Measurements from ENCODE around the gene WDR17. TPM values are rescaled to one million over a fixed set of nuclear protein-coding genes. Genes with fewer than 3 reads are reported as not detected.

Gene WDR17
- polyA plus RNA-seq, 1 experiment: 1.2 TPM

GRCh38 chr4:176042195-176042594 lies 23.4 kb upstream of the WDR17 start:
- Histone ChIP-seq H3K27ac (ENCODE audit: low read depth, low read length) (no peak overlapping the region), H3K27me3 (ENCODE audit: control insufficient read depth, insufficient read depth, low read length) (no peaks in the 10 kb centered on the region), H3K9me3 (ENCODE audit: control insufficient read depth, insufficient read depth, low read length) (no peaks in the 10 kb centered on the region), H3K4me3 (ENCODE audit: low read depth, low read length) (no peak overlapping the region)
- ChIA-PET CTCF (no interaction called here), POLR2A (no interaction called here)
- no peak for DNase-seq (ENCODE audit: low read depth, low spot score)
- no peak for TF ChIP-seq CTCF (IDR thresholded peaks at IDR 0.05; ENCODE audit: low read depth, low read length)

GRCh38 chr4:176043838-176044588 lies 21.6 kb upstream of the WDR17 start:
- CTCF ChIA-PET: interaction anchor here (0.7 kb wide), 1 partner anchor 297 kb away, joined by 6 read pairs; no protein-coding TSS in a partner anchor
- H3K27ac ChIP-seq (ENCODE audit: low read depth, low read length): no peak overlapping the region
- no peak overlapping the region for H3K4me3 ChIP-seq (ENCODE audit: low read depth, low read length)
- H3K27me3 ChIP-seq (ENCODE audit: control insufficient read depth, insufficient read depth, low read length): no peaks in the 10 kb centered on the region
- POLR2A ChIA-PET: no interaction called here
- no peak for DNase-seq (ENCODE audit: low read depth, low spot score)
- H3K9me3 ChIP-seq (ENCODE audit: control insufficient read depth, insufficient read depth, low read length): no peaks in the 10 kb centered on the region
- no peak for TF ChIP-seq CTCF (IDR thresholded peaks at IDR 0.05; ENCODE audit: low read depth, low read length)

GRCh38 chr4:176044589-176044951 lies 21.1 kb upstream of the WDR17 start:
- TF ChIP-seq CTCF (IDR thresholded peaks at IDR 0.05; ENCODE audit: low read depth, low read length): no peak
- ChIA-PET CTCF (interaction anchor here (0.7 to 1.8 kb wide), 2 partner anchors 296 to 297 kb away, joined by 6 to 10 read pairs; no protein-coding TSS in a partner anchor), POLR2A (no interaction called here)
- Histone ChIP-seq H3K27me3 (ENCODE audit: control insufficient read depth, insufficient read depth, low read length) (no peaks in the 10 kb centered on the region), H3K4me3 (ENCODE audit: low read depth, low read length) (no peak overlapping the region), H3K9me3 (ENCODE audit: control insufficient read depth, insufficient read depth, low read length) (no peaks in the 10 kb centered on the region), H3K27ac (ENCODE audit: low read depth, low read length) (no peak overlapping the region)
- DNase-seq (ENCODE audit: low read depth, low spot score): no peak

- TF ChIP-seq CTCF (IDR thresholded peaks at IDR 0.05; ENCODE audit: low read depth, low read length): no peak
- no peak for DNase-seq (ENCODE audit: low read depth, low spot score)
- Histone ChIP-seq H3K27me3 (ENCODE audit: control insufficient read depth, insufficient read depth, low read length) (no peaks in the 10 kb centered on the region), H3K27ac (ENCODE audit: low read depth, low read length) (no peak overlapping the region), H3K9me3 (ENCODE audit: control insufficient read depth, insufficient read depth, low read length) (no peaks in the 10 kb centered on the region), H3K4me3 (ENCODE audit: low read depth, low read length) (no peak overlapping the region)
- ChIA-PET CTCF (interaction anchor here (1.2 kb wide), 1 partner anchor 228 kb away, joined by 3 read pairs; no protein-coding TSS in a partner anchor), POLR2A (no interaction called here)
These were observed 17.0 kb upstream of the WDR17 start for GRCh38 chr4:176048631-176049030.

GRCh38 chr4:176052744-176053143 lies 12.9 kb upstream of the WDR17 start:
- H3K9me3 ChIP-seq (ENCODE audit: control insufficient read depth, insufficient read depth, low read length): no peaks in the 10 kb centered on the region
- no peak overlapping the region for H3K27ac ChIP-seq (ENCODE audit: low read depth, low read length)
- no peaks in the 10 kb centered on the region for H3K27me3 ChIP-seq (ENCODE audit: control insufficient read depth, insufficient read depth, low read length)
- no peak for TF ChIP-seq CTCF (IDR thresholded peaks at IDR 0.05; ENCODE audit: low read depth, low read length)
- ChIA-PET CTCF (no interaction called here), POLR2A (no interaction called here)
- DNase-seq (ENCODE audit: low read depth, low spot score): no peak
- no peak overlapping the region for H3K4me3 ChIP-seq (ENCODE audit: low read depth, low read length)

All from AG04450 (cell line).